SK-N-SH (cell line): ENCODE measurements around the gene C1QTNF8. TPM values are rescaled to one million over a fixed set of nuclear protein-coding genes. Genes with fewer than 3 reads are reported as not detected.

ENCODE experiments used
- CTCF ChIA-PET: fragments of 300-600, 350-600 bp; formaldehyde crosslinking; extraction: SDS; loops from one replicate; lab custom pipeline; 2021; lab: Yijun Ruan, JAX
- POLR2A ChIA-PET: fragments of 350-600 bp; sonication (Branson Sonifier 250); formaldehyde crosslinking; extraction: SDS; loops from one replicate; lab custom pipeline; 2020; ENCODE audit warnings: antibody characterized with exemption, inconsistent platforms; lab: Yijun Ruan, JAX
- DNase-seq: peaks from one replicate; pipeline ENCODE4 v3.0.0; 2012
- H2AFZ ChIP-seq: fragments of 200-600 bp; sonication (generic); 2 replicates; pipeline ENCODE4 v1.8.1; 2016; ENCODE audit warnings: antibody characterized with exemption, mild to moderate bottlenecking, low read depth
- H3F3A ChIP-seq: fragments of 200-600 bp; sonication (generic); replicated peaks from 2 replicates; pipeline ENCODE3; 2016; ENCODE audit warnings: antibody characterized with exemption, mild to moderate bottlenecking; ENCODE audit not compliant: insufficient read depth
- H3K27ac ChIP-seq, 2 experiments: fragments of 200-500 bp in 1 of 2; fragments of 200-600 bp in 1 of 2; sonication (Bioruptor generic) in 1 of 2; sonication (generic), shearing (Covaris generic) in 1 of 2; 2 replicates each; pipeline versions ENCODE4 v1.5.1 to v1.6.1; 2014 to 2016; ENCODE audit warnings: low read depth in 2 of 2, inconsistent platforms in 1 of 2, low read length in 1 of 2, mild to moderate bottlenecking in 1 of 2, mixed read lengths in 1 of 2
- H3K27me3 ChIP-seq: fragments of 200-600 bp; sonication (generic), shearing (Covaris generic); 2 replicates; pipeline ENCODE4 v1.6.1; 2016; ENCODE audit warnings: mixed run types; ENCODE audit not compliant: insufficient read depth
- H3K36me3 ChIP-seq, 2 experiments: fragments of 200-500 bp in 1 of 2; fragments of 200-600 bp in 1 of 2; sonication (Bioruptor generic) in 1 of 2; sonication (generic) in 1 of 2; replicated peaks in 1 of 2; 2 replicates each; pipeline versions ENCODE3 to v1.5.1; 2014 to 2016; ENCODE audit warnings: low read length in 1 of 2, mild to moderate bottlenecking in 1 of 2; ENCODE audit not compliant: insufficient read depth in 2 of 2, control insufficient read depth in 1 of 2
- H3K4me1 ChIP-seq, 2 experiments: fragments of 200-500 bp in 1 of 2; fragments of 200-600 bp in 1 of 2; sonication (Bioruptor generic) in 1 of 2; sonication (generic), shearing (Covaris generic) in 1 of 2; 2 replicates each; pipeline versions ENCODE4 v1.5.1 to v1.6.1; 2014 to 2016; ENCODE audit warnings: low read depth in 1 of 2, low read length in 1 of 2, mixed run types in 1 of 2; ENCODE audit not compliant: insufficient read depth in 2 of 2, control insufficient read depth in 1 of 2
- H3K4me2 ChIP-seq: fragments of 200-600 bp; sonication (generic), shearing (Covaris generic); 2 replicates; pipeline ENCODE4 v1.6.1; 2017; ENCODE audit warnings: mixed run types
- H3K4me3 ChIP-seq, 2 experiments: fragments of 200-500 bp in 1 of 2; fragments of 200-600 bp in 1 of 2; sonication (Bioruptor generic) in 1 of 2; sonication (generic), shearing (Covaris generic) in 1 of 2; 2 replicates each; pipeline versions ENCODE4 v1.5.1 to v1.8.1; 2014 to 2016; ENCODE audit warnings: low read depth in 2 of 2, inconsistent platforms in 1 of 2, low read length in 1 of 2, mild to moderate bottlenecking in 1 of 2, mixed read lengths in 1 of 2, moderate library complexity in 1 of 2
- H3K79me2 ChIP-seq: fragments of 200-600 bp; sonication (generic); 2 replicates; pipeline ENCODE4 v1.8.1; 2017; ENCODE audit warnings: mild to moderate bottlenecking; ENCODE audit not compliant: insufficient read depth
- H3K9ac ChIP-seq: fragments of 200-600 bp; sonication (generic); 2 replicates; pipeline ENCODE4 v1.6.1; 2017; ENCODE audit warnings: mixed run types
- H3K9me2 ChIP-seq: fragments of 200-600 bp; sonication (generic); 2 replicates; pipeline ENCODE4 v1.6.1; 2017; ENCODE audit warnings: mixed run types
- H3K9me3 ChIP-seq: fragments of 200-600 bp; sonication (generic); 2 replicates; pipeline ENCODE4 v1.6.1; 2017; ENCODE audit warnings: mixed run types, mild to moderate bottlenecking, moderate library complexity
- H4K20me1 ChIP-seq: fragments of 200-600 bp; sonication (generic); 2 replicates; pipeline ENCODE4 v1.6.1; 2017; ENCODE audit warnings: mild to moderate bottlenecking, mixed run types; ENCODE audit not compliant: insufficient read depth
- EP300 ChIP-seq, 2 experiments: IDR thresholded peaks; 2 replicates each; pipeline versions ENCODE4 v1.4.0 to v1.6.1; 2012; ENCODE audit warnings: borderline replicate concordance in 1 of 2, low read depth in 1 of 2, low read length in 1 of 2
- EZH2phosphoT487 ChIP-seq: fragments of 200-600 bp; sonication (generic); IDR thresholded peaks from 2 replicates; pipeline ENCODE4 v1.6.1; 2017; ENCODE audit warnings: low read depth, mixed run types, mild to moderate bottlenecking, antibody characterized with exemption, moderate library complexity, borderline replicate concordance
- FOSL2 ChIP-seq: IDR thresholded peaks from 2 replicates; pipeline ENCODE4 v1.4.0; 2012; ENCODE audit warnings: low read depth, mild to moderate bottlenecking, moderate library complexity, borderline replicate concordance
- FOXM1 ChIP-seq: IDR thresholded peaks from 2 replicates; pipeline ENCODE4 v1.4.0; 2012; ENCODE audit warnings: low read depth, mild to moderate bottlenecking
- MEF2A ChIP-seq: IDR thresholded peaks from 2 replicates; pipeline ENCODE4 v1.4.0; 2012; ENCODE audit warnings: low read depth, borderline replicate concordance
- MXI1 ChIP-seq: IDR thresholded peaks from 2 replicates; pipeline ENCODE4 v1.6.1; 2012; ENCODE audit warnings: mild to moderate bottlenecking, low read depth, low read length, improper control_type of control experiment
- POLR2AphosphoS5 ChIP-seq: IDR thresholded peaks from 2 replicates; pipeline ENCODE4 v1.6.1; 2012; ENCODE audit warnings: low read depth, low read length
- RAD21 ChIP-seq: IDR thresholded peaks from 2 replicates; pipeline ENCODE4 v1.6.1; 2012; ENCODE audit warnings: mild to moderate bottlenecking, low read length
- RCOR1 ChIP-seq: fragments of 150-350 bp; IDR thresholded peaks from 2 replicates; pipeline ENCODE4 v1.6.1; 2017; ENCODE audit warnings: antibody characterized with exemption, low read length
- RFX5 ChIP-seq: IDR thresholded peaks from 2 replicates; pipeline ENCODE4 v1.6.1; 2012; ENCODE audit warnings: mild to moderate bottlenecking, improper control_type of control experiment, low read length
- SMC3 ChIP-seq: IDR thresholded peaks from 2 replicates; pipeline ENCODE4 v1.6.1; 2012; ENCODE audit warnings: low read depth, low read length, improper control_type of control experiment
- WGBS: methylation state at CpG from one replicate; pipeline ENCODE4 v1.1.6; 2017; ENCODE audit warnings: low lambda C conversion rate; 5-methylcytosine and 5-hydroxymethylcytosine counted together
- polyA plus RNA-seq, 3 experiments: library from polyadenylated mRNA; depleted of rRNA; stranded (reverse); fragments of >200 nt; gene quantifications; 2 replicates each; pipeline ENCODE4 v1.2.3, GENCODE V29; 2012
- TF ChIP-seq, protein P1 (sequence below): IDR thresholded peaks from 2 replicates; pipeline ENCODE4 v1.4.0; 2012; ENCODE audit warnings: low read depth, borderline replicate concordance
- TF ChIP-seq, protein P2 (sequence below): fragments of 200-600 bp; sonication (generic); IDR thresholded peaks from 2 replicates; pipeline ENCODE4 v1.6.1; 2017; ENCODE audit warnings: antibody characterized with exemption, mild to moderate bottlenecking, moderate library complexity
- TF ChIP-seq, protein P3 (sequence below): fragments of 150-350 bp; IDR thresholded peaks from 2 replicates; pipeline ENCODE4 v1.6.1; 2017; ENCODE audit warnings: antibody characterized with exemption, low read length, low read depth, borderline replicate concordance
- TF ChIP-seq, protein P4 (sequence below): IDR thresholded peaks from 2 replicates; pipeline ENCODE4; 2012

Gene C1QTNF8
- polyA plus RNA-seq, 1 of the 3 experiments (the other 2 are of a cell fraction), result not detected

DNA sequence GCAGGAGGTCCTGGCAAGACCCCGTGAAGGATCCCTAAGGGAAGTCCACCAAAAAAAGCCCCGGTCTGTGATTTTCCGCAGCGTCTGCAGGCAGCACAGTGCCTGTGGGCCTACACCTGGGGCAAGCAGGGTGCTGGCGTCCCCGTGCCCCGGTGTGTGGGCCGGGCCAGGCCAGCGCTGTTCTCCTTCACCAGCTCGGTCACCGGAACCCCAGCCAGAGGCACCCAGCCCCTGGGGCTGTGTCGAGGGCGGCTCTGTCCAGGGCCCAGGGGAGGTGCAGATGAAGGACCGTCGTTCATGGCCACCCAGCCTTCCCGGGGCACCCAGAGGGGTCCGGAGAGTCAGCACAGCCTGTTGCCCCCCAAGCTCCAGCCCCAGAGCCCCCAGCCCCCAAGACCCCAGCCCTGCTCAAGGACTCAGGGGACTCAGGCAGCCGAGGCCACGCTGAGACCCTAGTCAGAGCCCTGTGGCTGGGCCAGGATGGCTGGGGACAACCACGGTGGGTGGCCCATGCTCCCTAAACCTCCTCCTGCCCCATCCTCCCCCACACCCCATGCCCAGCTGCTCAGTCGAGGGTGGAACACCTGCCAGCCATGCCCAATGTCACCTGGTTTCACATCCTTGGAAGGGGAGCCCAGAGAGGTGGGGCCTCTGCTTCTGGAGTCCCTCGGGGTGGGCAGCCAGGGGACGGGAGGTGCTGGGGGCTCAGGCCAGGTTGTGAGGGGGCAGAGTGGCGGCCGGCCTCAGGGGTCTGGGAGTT, 5.7 kb upstream of the C1QTNF8 start:
- peaks cover 81% of the 10 kb centered on the region for H3K27me3 ChIP-seq
- POLR2A ChIA-PET, result no interaction called here
- H3K4me2 ChIP-seq, result no peak overlapping the region
- H3F3A ChIP-seq, result no peaks in the 10 kb centered on the region
- WGBS, result 13% methylated on average over 6 of the region's 25 CpGs
- H3K4me3 ChIP-seq, result no peak overlapping the region
- no peak for DNase-seq
- no peak overlapping the region for H2AFZ ChIP-seq
- TF ChIP-seq EP300 (IDR thresholded peaks at IDR 0.05; ENCODE audit: borderline replicate concordance in 1 of 2, low read depth in 1 of 2, low read length in 1 of 2) (no peak), EZH2phosphoT487 (no peak), FOXM1 (no peak), RCOR1 (no peak)
- TF ChIP-seq, protein P1, sequence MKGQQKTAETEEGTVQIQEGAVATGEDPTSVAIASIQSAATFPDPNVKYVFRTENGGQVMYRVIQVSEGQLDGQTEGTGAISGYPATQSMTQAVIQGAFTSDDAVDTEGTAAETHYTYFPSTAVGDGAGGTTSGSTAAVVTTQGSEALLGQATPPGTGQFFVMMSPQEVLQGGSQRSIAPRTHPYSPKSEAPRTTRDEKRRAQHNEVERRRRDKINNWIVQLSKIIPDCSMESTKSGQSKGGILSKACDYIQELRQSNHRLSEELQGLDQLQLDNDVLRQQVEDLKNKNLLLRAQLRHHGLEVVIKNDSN, result no peak
- TF ChIP-seq, protein P2, sequence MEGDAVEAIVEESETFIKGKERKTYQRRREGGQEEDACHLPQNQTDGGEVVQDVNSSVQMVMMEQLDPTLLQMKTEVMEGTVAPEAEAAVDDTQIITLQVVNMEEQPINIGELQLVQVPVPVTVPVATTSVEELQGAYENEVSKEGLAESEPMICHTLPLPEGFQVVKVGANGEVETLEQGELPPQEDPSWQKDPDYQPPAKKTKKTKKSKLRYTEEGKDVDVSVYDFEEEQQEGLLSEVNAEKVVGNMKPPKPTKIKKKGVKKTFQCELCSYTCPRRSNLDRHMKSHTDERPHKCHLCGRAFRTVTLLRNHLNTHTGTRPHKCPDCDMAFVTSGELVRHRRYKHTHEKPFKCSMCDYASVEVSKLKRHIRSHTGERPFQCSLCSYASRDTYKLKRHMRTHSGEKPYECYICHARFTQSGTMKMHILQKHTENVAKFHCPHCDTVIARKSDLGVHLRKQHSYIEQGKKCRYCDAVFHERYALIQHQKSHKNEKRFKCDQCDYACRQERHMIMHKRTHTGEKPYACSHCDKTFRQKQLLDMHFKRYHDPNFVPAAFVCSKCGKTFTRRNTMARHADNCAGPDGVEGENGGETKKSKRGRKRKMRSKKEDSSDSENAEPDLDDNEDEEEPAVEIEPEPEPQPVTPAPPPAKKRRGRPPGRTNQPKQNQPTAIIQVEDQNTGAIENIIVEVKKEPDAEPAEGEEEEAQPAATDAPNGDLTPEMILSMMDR, result no peak
- no peaks in the 10 kb centered on the region for H3K79me2 ChIP-seq
- CTCF ChIA-PET, result interaction anchor here (0.9 to 1.9 kb wide), 3 partner anchors 10 to 288 kb away, joined by 3 to 8 read pairs (median 4); no protein-coding TSS in a partner anchor
- H3K36me3 ChIP-seq, result no peaks in the 10 kb centered on the region
- H3K4me1 ChIP-seq, result no peaks in the 10 kb centered on the region; a peak in 1 of 4 replicates
- H3K9me2 ChIP-seq, result no peaks in the 10 kb centered on the region
- no peak overlapping the region for H3K9ac ChIP-seq
- peaks cover 17% of the 10 kb centered on the region for H4K20me1 ChIP-seq
- no peaks in the 10 kb centered on the region for H3K9me3 ChIP-seq
- no peak overlapping the region for H3K27ac ChIP-seq

DNA sequence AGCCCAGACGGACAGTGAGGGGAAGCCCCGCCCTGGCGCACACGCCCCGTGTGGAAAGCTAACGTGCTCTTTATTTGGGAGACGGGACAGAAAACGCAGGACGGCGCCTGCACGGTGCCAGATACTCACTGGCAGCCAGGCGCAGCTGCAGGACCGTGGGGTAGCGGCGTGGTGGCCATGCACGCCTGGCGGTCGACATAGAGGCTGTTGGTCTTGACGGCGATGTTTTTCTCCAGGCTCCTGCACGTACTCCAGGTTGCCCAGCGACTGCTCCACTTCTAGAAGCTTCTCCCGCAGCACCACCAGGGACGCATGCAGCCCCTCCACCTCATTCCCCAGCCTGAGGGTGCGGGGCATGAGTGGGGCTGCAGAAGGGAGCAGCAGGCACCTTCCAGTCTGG, 5.1 kb upstream of the C1QTNF8 start:
- ChIA-PET CTCF (interaction anchor here (0.8 to 1.5 kb wide), 3 partner anchors 10 to 93 kb away, joined by 3 to 4 read pairs (median 3); no protein-coding TSS in a partner anchor), POLR2A (no interaction called here)
- H3K79me2 ChIP-seq, result no peaks in the 10 kb centered on the region
- no peak for DNase-seq
- no peaks in the 10 kb centered on the region for H3K9me2 ChIP-seq
- H3K4me3 ChIP-seq, result no peak overlapping the region
- no peaks in the 10 kb centered on the region; a peak in 1 of 4 replicates for H3K4me1 ChIP-seq
- H3K4me2 ChIP-seq, result no peak overlapping the region
- 8% methylated on average over 11 of the region's 25 CpGs for WGBS
- peaks cover 17% of the 10 kb centered on the region for H4K20me1 ChIP-seq
- H3K36me3 ChIP-seq, result no peaks in the 10 kb centered on the region
- H3F3A ChIP-seq, result no peaks in the 10 kb centered on the region
- H3K9me3 ChIP-seq, result no peaks in the 10 kb centered on the region
- no peak overlapping the region for H2AFZ ChIP-seq
- TF ChIP-seq, protein P3, sequence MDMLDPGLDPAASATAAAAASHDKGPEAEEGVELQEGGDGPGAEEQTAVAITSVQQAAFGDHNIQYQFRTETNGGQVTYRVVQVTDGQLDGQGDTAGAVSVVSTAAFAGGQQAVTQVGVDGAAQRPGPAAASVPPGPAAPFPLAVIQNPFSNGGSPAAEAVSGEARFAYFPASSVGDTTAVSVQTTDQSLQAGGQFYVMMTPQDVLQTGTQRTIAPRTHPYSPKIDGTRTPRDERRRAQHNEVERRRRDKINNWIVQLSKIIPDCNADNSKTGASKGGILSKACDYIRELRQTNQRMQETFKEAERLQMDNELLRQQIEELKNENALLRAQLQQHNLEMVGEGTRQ, result no peak
- TF ChIP-seq, protein P4, sequence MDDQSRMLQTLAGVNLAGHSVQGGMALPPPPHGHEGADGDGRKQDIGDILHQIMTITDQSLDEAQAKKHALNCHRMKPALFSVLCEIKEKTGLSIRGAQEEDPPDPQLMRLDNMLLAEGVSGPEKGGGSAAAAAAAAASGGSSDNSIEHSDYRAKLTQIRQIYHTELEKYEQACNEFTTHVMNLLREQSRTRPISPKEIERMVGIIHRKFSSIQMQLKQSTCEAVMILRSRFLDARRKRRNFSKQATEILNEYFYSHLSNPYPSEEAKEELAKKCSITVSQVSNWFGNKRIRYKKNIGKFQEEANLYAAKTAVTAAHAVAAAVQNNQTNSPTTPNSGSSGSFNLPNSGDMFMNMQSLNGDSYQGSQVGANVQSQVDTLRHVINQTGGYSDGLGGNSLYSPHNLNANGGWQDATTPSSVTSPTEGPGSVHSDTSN, result no peak
- no peak for TF ChIP-seq FOXM1
- no peak for TF ChIP-seq FOSL2
- TF ChIP-seq MEF2A, result no peak
- no peak for TF ChIP-seq RFX5
- no peak for TF ChIP-seq MXI1
- TF ChIP-seq SMC3, result no peak
- no peak for TF ChIP-seq RAD21
- TF ChIP-seq POLR2AphosphoS5, result no peak
- TF ChIP-seq EP300 (IDR thresholded peaks at IDR 0.05; ENCODE audit: borderline replicate concordance in 1 of 2, low read depth in 1 of 2, low read length in 1 of 2), result no peak
- no peak overlapping the region for H3K9ac ChIP-seq
- H3K27me3 ChIP-seq, result peaks cover 80% of the 10 kb centered on the region
- H3K27ac ChIP-seq, result no peak overlapping the region
